GM18951 (cell line): Measurements from ENCODE around the gene NCK1.
A peak's percentile ranks its signal among the peaks of the same experiment; 100 is the strongest.

Experiments used
- POLR2A ChIP-seq: IDR thresholded peaks from 4 replicates; pipeline ENCODE4 v1.6.1; 2011; ENCODE audit warnings: mild to moderate bottlenecking; ENCODE audit not compliant: insufficient read length, insufficient read depth; ENCODE audit errors: extremely low read depth
- in situ Hi-C: fragments of 300-500 bp; cut with MboI; formaldehyde crosslinking; loops from one replicate; pipeline ENCODE4 v1.12.0; 2022; ENCODE audit warnings: low sequenced_read_pairs, mixed read lengths, inconsistent platforms; ENCODE audit not compliant: unreplicated experiment

Gene NCK1

DNA sequence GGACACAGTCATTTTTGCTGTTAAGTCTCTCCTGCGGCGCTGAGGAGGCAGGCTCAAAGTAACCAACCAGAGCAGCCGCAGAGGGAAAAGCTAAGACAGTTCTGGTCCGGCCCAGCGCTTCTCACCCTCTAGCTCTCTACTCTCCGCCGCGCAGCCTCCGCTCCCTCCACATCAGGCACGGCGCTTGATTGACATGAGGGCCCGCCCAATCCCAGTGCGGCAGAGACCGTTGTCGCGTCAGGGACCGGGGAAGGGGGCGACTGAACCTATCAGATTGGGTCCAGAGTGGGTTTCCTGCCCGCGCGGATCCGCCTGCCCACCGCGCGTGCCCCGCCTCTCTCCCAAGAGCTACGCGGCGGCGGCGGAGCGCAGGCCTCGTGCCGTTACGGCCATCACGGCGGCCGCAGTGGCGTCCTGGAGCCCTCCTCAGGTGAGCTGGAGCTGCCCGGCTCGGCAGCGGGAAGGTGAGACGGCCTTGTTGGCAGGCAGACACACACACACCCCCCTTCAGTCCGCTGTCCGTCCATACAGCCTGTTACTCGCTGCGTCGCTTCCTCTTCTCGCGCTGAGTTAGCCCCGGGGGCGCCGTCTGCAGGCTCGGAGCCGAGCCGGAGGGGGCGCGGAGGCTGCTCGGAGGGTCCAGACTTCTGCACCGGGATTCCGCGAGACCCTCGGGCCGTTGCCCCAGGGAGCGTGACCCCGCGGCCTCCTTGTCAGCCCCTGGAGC, at the start of gene NCK1:
TSS of gene NCK1 (plus strand) at position 319 of the 727 bp plus-strand sequence. CDS start 65,794 bp downstream, outside the sequence.
- in situ Hi-C loops, result no loop called here
- TF ChIP-seq POLR2A, result peak; percentile 96

DNA sequence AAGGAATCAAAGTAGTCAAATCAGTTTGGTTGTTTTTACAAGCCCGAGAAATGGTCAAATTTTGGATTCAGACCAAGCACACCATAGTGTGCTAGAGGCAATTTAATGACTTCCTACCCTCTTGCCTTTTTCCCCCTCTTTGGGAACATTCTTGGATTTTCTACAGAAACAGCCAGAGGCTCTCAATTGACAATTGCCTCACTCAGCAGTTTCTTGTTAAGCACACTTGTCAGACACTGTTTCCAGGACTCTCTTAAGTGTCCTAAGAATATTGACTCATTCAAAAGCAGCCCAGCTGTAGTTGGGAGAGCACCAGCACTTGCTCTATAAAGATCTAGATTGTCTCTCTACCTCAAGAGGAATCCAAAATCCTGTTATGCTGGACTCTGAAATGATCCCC, 44.6 kb upstream of the NCK1 start:
- in situ Hi-C loops, result no loop called here
- TF ChIP-seq POLR2A, result no peak

DNA sequence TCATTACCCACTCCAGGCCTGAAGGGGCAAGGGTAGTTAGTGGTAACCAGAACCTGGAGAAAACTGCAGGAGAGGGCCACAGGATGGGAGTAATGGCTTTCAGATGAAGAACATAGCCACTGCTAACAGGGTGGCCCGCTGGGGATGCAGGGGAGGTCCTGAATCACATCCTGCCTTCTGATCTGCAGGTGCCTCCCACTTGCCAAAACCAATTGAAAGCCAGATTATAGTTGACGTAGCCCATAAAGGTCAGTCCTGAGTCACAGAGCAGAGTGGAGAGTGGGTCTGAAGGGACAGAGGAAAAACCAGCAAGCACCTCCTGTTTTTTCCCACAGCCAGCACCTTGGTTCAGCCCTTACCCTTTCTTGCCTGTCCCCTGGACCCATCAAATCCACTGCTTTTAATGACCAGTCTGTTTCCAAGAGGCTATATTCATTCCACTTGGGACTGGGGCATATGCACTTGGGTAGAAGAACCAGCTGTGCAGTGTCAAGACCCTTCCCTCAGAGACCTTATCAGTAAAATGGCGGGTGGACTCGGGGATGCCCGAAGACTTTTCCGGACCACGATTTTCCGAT, 43.7 kb upstream of the NCK1 start:
- in situ Hi-C loops, result no loop called here
- no peak for TF ChIP-seq POLR2A

- no peak for TF ChIP-seq POLR2A
- in situ Hi-C loops, result no loop called here
These were observed 43.1 kb upstream of the NCK1 start, which contains the start of gene SLC35G2 for GRCh38 chr3:136818769-136819391. TSS of gene SLC35G2 (plus strand) at chr3:136819126. CDS start at chr3:136854461, 35,335 bp downstream.

GRCh38 chr3:136819392-136819730, 42.6 kb upstream of the NCK1 start:
- in situ Hi-C loops, result no loop called here
- TF ChIP-seq POLR2A, result no peak

GRCh38 chr3:136819731-136820679, 42.0 kb upstream of the NCK1 start:
- TF ChIP-seq POLR2A, result no peak
- in situ Hi-C loops, result no loop called here

DNA sequence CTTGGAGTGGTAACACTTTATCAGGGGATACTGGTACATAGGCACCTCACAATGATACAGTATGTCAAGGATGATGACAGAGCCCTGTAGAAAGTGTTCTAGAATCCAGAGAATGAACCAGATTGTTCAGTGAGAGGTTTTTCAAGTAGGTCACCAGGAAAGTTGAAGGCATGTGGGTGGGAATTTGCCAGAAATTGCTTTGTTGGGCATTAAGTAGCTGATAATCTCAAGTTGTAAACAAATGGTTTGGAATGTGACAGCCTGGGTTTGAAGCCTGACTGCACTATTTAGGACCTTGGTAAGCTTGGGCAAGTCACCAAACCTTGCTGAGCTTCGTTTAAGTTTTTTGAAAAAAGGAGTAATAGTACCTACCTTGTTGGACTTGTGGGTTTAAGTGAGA, 30.5 kb upstream of the NCK1 start:
- TF ChIP-seq POLR2A, result no peak
- in situ Hi-C loops, result no loop called here

DNA sequence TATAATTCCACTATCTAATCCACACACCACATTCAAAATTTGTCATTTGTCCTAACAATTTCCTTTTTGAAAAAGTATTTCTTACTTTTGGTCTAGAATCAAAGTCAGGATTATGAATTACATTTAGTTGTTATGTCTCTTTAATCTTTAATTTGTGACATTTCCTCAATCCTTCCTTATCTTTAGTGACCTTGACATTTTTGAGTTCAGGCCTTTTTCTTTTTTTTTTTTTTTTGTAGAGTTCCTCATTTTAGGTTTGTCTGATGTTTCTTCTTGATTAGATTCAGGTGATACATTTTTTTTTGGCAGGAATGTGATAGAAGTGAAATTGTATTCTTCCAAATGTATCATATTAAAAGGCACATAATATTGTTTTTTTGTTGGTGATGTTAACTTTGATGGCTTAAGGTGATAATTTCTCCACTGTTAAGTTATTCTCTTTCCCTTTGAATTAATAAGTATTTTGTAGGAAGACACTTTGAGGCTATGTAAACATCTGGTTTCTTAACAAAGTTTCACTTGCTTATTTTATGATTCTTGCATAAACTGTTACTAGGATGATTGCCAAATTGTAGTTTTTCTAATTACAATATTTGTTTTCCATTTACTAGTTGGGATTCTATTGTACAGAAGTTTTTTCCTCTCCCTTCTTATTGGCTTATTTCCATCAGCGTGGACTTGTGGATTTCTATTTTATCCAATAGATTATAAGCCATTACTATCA, 26.8 kb upstream of the NCK1 start:
- in situ Hi-C loops, result no loop called here
- TF ChIP-seq POLR2A, result no peak

GRCh38 chr3:136835813-136836510, 26.0 kb upstream of the NCK1 start:
- in situ Hi-C loops, result no loop called here
- no peak for TF ChIP-seq POLR2A

- in situ Hi-C loops, result no loop called here
- TF ChIP-seq POLR2A, result no peak
These were observed 25.4 kb upstream of the NCK1 start for GRCh38 chr3:136836511-136837156.
